Activated CD8-positive, alpha-beta memory T cell treated with anti-CD3 and anti-CD28 coated beads, Interleukin-2, amount 50 U/mL, for 48 hours (primary cell): ENCODE data around the gene SMIM22.

Experiments
- DNase-seq: peaks from one replicate; pipeline ENCODE4 v3.0.0-alpha.2; 2020

Gene SMIM22

DNA sequence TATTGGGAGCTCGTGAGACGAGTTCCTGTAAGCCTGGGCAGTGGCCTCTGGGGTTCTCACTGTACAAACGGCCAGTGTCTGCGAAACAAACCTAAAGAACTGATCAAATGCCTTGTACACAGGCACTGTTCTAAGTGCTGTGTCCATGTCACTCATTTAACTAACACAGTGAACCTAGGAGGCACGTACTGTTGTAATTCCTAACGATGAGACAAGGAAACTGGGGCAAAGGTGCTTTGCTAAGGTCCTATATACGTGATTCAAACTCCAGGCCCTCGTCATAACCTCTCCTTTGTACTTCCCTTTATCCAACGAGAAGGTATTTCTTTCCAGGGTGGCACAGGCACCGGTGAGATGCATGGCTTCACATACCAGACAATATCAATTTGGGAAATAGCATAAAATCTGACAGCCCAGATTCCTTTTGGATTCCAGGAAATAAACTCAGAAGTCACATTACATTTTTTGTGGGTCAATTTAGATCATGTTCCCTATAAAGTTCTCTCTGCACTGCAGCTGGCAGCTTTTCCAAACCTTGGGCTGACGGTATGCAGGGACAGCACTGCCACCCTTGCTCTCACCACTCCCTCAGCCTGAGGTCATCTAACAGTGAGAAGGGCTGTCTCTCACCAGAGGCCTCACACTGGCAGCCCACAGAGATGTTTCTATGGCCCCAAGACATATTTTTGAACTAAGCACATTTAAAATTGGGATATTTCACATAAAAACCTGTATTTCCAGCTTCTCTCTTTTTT, 33.6 kb downstream of the SMIM22 start:
- DNase-seq = no peak

DNA sequence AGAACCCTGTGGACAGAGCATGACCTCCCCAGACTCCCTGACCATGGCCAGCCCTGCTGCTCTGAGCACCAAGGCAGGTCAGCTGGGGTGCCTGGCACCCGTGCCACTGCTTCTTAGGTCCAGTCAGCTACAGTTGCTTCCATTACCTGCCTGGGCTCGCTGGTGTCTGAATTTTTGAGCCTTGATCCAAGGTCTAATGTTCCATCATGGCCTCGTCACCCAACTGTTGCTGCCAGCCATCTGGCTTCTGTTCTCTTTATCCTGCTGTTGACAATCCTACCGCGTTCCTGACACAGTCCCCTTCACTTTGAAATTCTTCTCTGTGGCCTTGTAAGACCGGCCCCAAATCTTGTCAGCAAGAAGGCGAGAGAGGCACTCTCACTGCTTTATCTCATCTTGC, 35.2 kb downstream of the SMIM22 start:
- DNase-seq = no peak

DNA sequence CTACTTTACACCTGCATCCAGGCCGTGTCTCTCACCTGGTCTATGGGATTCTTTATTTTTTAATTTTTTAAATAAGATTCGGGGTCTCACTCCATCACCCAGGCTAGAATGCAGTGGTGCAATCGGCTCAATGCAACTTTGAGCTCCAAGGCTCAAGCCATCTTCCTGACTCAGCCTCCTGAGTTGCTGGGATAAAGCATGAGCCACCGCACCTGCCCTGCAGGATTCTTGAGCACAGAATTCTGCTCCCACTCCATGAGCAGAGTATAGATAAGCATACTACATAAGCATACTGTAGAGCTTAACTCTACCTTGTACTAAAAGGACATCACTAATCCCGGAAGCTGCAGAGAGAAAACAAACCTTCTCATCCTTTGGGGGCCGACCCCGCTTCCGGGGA, 36.4 kb downstream of the SMIM22 start:
- DNase-seq = no peak

DNA sequence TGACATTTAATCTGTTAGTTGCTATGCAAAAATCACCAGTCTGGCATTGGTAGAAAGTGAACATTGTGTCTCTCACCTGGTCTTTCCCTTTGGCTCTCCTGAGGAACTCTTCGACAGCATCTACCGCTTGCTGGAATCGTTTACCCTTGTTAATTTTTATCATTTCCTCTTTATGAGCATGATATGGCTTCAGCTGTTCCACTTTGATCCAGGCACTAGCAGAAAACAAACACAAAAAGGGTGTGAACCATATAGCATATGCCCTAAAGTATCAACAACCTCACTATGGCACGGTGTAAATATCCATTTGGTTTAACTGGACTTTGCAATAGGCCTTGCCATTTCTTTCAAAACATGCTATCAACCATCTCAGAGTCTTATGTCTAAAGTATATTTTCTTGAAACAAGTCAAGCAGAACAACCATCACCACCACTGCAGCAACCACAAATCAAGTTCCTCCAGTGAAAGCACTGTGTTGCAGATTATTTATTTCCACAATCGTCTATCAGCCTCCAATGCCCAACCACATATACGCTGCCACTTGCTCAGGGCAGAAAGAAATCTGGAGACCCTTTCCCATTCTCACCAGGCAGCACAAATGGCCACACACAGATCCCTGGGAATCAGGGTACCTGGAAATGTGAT, 37.7 kb downstream of the SMIM22 start:
- DNase-seq = no peak

DNA sequence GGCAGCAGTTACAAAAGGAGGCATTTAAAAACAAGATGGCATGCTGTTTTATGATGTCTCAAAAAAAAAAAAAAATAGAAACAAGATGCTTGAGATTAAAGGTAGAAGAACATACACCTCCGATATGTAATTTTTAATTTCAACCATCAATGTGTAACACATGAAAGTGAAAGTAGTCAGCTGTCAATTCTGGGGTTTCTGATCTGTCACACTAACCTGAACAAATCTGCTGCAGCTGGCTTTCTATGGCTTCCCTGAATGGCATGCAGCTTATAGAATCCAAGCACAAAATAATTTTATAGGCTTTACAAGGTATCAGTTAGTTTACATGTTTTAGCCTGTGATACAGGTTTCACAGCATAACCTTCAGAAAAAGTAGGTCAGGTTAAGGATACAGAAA, 38.4 kb downstream of the SMIM22 start:
- no peak for DNase-seq

DNA sequence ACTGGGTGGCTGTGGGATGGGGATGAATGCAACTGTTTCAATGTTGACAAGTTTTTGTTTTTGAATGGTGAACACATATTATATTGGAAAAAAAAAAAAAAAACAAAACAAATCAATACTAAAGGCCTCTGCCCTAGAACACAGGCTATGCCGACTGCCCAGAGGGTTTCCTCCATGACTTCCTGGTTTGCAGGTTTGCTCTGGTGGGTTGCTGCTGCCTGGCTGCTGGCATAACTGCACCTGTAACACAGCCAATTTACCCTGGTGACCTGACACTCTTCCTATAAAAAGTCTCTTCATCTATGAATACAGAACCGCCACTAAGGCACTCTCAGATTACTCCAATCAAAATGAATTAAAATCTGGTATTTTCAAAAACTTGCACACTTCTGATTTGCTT, 41.6 kb downstream of the SMIM22 start:
- DNase-seq = no peak

DNA sequence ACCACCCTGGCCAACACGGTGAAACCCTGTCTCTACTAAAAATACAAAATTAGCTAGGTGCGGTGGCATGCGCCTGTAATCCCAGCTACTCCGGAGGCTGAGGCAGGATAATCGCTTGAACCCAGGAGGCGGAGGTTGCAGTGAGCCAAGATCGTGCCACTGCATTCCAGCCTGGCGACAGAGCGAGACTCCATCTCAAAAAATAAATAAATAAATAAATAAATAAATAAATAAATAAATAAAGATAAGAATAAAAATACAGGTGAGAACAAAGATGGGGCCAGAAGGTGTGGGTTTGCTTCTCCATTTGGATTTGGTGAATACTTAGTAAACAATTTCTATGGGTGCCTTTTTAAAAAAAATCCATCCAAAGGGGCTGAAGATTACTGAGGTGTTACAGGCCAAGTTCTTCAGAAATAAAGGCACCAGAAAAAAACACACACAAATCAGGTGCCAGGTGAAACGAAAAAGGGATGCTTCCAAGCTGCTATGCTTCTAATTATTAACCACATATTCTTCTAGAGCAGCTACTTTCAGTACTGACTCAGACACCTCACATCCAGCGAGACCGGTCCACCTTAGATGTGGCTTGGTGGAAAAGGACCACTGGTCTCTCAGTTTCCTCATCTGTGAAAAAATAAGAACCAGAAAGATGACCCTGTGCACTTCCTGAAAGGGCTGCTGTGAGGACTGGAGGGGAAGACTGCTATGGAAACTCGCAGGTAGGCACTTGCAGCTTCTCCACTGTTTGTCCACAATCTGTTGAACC, 42.7 kb downstream of the SMIM22 start:
- no peak for DNase-seq

DNA sequence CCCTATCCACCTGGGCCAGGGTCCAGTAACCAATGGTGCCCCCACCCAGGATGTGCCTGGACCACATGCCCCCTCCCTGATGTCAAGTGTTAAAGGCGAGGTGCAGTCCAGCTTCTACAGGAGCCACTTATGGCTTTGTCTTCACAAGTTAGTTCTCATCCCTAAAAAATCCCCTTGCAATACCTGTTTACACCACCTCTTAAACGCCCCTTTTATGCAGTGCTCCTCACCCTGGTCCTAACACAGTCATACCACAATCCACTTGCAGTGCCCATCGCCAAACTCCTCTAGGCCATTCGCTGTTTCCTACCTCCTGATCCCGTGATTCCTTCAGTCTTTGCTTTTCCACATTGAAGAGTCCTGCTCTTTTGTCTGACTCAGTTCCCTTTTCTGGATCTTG, 44.8 kb downstream of the SMIM22 start:
- DNase-seq = no peak

DNA sequence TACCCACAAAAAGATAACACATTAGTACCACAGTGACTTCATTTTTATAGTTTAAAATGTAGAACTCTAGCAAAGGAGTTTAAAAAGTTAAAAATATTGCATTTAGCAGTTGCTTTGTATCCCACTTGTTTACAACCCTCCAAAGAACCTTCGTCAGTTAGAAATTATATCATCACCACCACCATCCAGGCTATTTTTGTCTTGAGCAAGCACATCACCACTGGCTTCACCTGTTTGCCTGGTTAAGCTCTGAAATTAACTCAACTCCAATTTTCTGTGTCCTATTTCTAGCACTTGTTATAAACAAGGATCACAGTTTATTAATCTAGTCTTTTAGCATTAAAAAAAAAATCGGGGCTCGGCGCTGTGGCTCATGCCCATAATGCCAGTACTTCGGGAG, 45.8 kb downstream of the SMIM22 start:
- DNase-seq = no peak
